HL-60 (cell line): ENCODE data around the gene TBC1D24.
"Not testable (repeated sequence)": the region's sequence is repeated elsewhere in the genome, so short reads cannot be mapped to it uniquely, and the experiment has no call there.

Experiments used
- CTCF ChIP-seq: IDR thresholded peaks from one replicate; pipeline ENCODE4 v1.5.1; 2011; ENCODE audit warnings: low read length, control low read depth, inconsistent platforms; ENCODE audit not compliant: insufficient read depth
- GABPA ChIP-seq: IDR thresholded peaks from 2 replicates; pipeline ENCODE4 v1.6.1; 2012; ENCODE audit warnings: low read depth

DNA sequence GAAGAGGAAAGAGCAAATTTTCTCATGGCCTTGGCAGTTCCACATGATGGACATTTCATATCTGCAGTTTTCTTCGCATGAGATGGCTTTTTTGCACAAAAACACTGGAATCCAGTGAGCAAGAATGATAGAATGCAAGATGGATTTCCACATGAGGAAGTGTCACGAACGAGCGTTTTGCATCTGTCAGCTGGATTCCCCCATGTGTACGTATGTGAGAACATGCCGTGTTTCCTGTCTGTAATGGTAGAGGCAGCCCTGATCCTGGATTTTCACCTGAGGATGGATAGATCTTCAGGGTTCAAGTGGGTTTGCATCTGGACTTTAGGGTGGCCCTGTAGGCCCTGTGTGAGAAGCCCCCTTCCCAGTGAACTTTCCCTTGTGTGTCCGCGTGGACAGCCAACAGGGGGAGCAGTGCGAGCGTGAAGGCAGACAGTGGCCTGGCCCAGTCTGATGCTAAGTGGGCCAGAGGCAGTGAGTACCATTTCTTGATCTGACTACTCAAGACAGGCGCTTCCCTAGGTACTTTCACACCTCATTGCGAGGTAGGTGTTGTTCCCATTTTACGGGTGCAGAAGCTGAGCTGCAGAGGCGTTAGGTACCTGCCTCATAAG lies 65.0 kb downstream of the TBC1D24 start:
- TF ChIP-seq CTCF, GABPA: not testable (repeated sequence)
